ENCODE data around the gene LYRM7. TPM values are rescaled to one million over a fixed set of nuclear protein-coding genes. Genes with fewer than 3 reads are reported as not detected.
"Not testable (repeated sequence)": the region's sequence is repeated elsewhere in the genome, so short reads cannot be mapped to it uniquely, and the experiment has no call there.

Gene LYRM7
- total RNA-seq, 1 experiment from 2014 or later = 4.6 TPM

DNA sequence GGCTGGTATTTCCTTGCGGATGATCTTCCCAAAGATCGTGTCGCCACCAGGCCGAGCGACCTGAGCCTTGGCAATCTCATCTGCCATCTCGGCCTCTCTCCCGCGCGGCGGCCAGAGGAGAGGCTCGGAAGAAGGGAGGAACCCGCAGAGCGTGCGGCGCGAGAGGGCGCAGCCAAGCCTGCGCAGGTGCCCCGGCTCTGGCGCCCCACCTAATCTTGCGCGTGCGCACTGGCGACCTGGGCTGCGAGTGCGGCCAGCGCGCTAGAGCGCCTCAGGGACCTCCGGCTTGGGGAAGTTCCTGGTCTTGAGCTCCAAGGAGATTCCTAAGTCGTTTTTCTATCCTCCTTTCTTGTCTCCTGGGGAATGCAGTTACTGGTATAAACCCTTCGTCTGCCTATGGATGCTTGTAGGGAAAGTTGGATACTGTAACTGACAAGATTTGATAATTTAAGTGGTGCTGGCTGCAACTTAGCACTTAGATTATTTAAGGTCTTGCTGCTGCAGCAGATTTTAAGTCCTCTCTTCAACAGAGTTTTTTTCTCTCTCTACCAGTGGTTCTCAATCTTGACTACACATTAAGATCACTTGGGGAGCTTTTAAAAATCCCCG is 5.5 kb upstream of the LYRM7 start, which contains the start of gene HINT1:
Gene HINT1 (minus strand): TSS at position 138 of the 609 bp plus-strand sequence. CDS start 51 bp downstream, at position 87.
- H3K9me3 ChIP-seq = no peaks in the 10 kb centered on the region
- H3K36me3 ChIP-seq = peaks cover 43% of the 10 kb centered on the region
- peak within 1 kb of the TSS; percentile 77 for H3K4me3 ChIP-seq
- peak; percentile 95 for DNase-seq
- H3K27me3 ChIP-seq = no peaks in the 10 kb centered on the region

GRCh38 chr5:131167615-131168014 is 3.1 kb upstream of the LYRM7 start:
- Histone ChIP-seq H3K36me3 (peaks cover 19% of the 10 kb centered on the region), H3K4me3 (no peak overlapping the region), H3K9me3 (no peaks in the 10 kb centered on the region), H3K27me3 (no peaks in the 10 kb centered on the region)
- no peak for DNase-seq

- Histone ChIP-seq H3K36me3 (no peaks in the 10 kb centered on the region), H3K4me3 (peak overlapping the region; percentile 66), H3K9me3 (no peaks in the 10 kb centered on the region), H3K27me3 (no peaks in the 10 kb centered on the region)
- no peak for DNase-seq
Measured at GRCh38 chr5:131169810-131170539, 769 bp upstream of the LYRM7 start.

- Histone ChIP-seq H3K36me3 (no peaks in the 10 kb centered on the region), H3K9me3 (no peaks in the 10 kb centered on the region), H3K4me3 (peak overlapping the region; percentile 66), H3K27me3 (no peaks in the 10 kb centered on the region)
- no peak for DNase-seq
Measured at GRCh38 chr5:131171276-131171810, 599 bp downstream of the LYRM7 start.

- H3K4me3 ChIP-seq = no peak overlapping the region
- no peaks in the 10 kb centered on the region for H3K27me3 ChIP-seq
- H3K9me3 ChIP-seq = no peaks in the 10 kb centered on the region
- peaks cover 4% of the 10 kb centered on the region; the same call in 1 of the 2 replicates for H3K36me3 ChIP-seq
- DNase-seq = no peak
Measured at GRCh38 chr5:131180407-131180806, 9.7 kb downstream of the LYRM7 start.

DNA sequence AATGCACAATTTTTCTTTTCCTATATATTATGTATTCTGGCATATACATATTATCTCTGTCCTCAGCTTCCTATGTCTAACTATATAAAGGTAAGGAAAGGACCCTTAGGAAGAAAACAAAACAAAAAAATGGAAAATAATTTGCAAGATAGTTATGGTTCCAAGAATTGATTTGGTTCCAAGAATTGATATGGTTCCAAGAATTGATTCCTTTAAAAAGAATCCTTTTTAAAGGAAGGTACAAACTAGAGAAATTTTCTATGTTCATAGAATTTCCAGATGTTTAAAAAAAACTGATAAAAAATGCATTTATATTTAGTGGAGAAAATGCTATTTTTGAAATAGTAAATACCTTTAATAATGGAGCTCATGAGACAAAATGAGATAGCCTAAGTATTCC is 12.1 kb downstream of the LYRM7 start:
- Histone ChIP-seq H3K9me3 (no peaks in the 10 kb centered on the region), H3K4me3 (no peak overlapping the region), H3K36me3 (peaks cover 4% of the 10 kb centered on the region; the same call in 1 of the 2 replicates), H3K27me3 (no peaks in the 10 kb centered on the region)
- no peak for DNase-seq

DNA sequence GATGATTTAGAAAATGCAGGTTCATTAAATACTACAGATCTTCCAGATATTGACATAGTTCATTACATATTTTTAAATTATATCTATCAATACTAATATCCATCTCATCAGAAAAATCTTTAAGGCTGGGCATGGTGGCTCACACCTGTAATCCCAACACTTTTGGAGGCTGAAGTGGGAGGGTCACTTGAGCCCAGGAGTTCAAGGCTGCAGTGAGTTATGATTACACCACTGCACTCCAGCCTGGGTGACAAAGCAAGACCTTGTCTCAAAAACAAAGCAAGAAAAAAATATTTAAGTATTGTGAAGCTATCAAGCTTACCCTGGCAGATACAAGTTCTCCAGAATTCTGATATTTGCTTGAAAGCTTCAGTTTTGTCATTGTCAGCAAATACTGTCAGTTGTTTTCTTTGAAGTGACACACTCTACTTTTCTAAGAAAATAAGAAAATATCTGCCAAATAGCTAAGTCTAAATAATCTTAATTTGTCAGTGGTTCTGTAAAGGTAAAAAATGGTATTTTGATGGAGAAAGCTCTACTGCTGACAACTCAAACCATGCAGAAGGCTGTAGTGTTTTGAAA is 14.9 kb downstream of the LYRM7 start:
- no peak overlapping the region for H3K4me3 ChIP-seq
- H3K36me3 ChIP-seq = peaks cover 8% of the 10 kb centered on the region; the same call in 1 of the 2 replicates
- no peak for DNase-seq
- no peaks in the 10 kb centered on the region for H3K27me3 ChIP-seq
- H3K9me3 ChIP-seq = no peaks in the 10 kb centered on the region

- DNase-seq = no peak
- Histone ChIP-seq H3K9me3 (no peaks in the 10 kb centered on the region), H3K27me3 (no peaks in the 10 kb centered on the region), H3K4me3 (no peak overlapping the region), H3K36me3 (peaks cover 8% of the 10 kb centered on the region; the same call in 1 of the 2 replicates)
Measured at GRCh38 chr5:131186561-131187256, 16.0 kb downstream of the LYRM7 start.

- H3K4me3 ChIP-seq = no peak overlapping the region
- H3K27me3 ChIP-seq = no peaks in the 10 kb centered on the region
- peaks cover 4% of the 10 kb centered on the region; the same call in 1 of the 2 replicates for H3K36me3 ChIP-seq
- no peaks in the 10 kb centered on the region for H3K9me3 ChIP-seq
- peak; percentile 24 for DNase-seq
Measured at GRCh38 chr5:131193106-131193505, 22.4 kb downstream of the LYRM7 start.

GRCh38 chr5:131193897-131194296 is 23.2 kb downstream of the LYRM7 start:
- not testable (repeated sequence) for H3K4me3 ChIP-seq, H3K9me3 ChIP-seq, H3K27me3 ChIP-seq, H3K36me3 ChIP-seq, DNase-seq

- no peaks in the 10 kb centered on the region for H3K9me3 ChIP-seq
- H3K27me3 ChIP-seq = no peaks in the 10 kb centered on the region
- H3K4me3 ChIP-seq = no peak overlapping the region
- peaks cover 2% of the 10 kb centered on the region for H3K36me3 ChIP-seq
- DNase-seq = no peak
Measured at GRCh38 chr5:131194725-131195124, 24.0 kb downstream of the LYRM7 start.

DNA sequence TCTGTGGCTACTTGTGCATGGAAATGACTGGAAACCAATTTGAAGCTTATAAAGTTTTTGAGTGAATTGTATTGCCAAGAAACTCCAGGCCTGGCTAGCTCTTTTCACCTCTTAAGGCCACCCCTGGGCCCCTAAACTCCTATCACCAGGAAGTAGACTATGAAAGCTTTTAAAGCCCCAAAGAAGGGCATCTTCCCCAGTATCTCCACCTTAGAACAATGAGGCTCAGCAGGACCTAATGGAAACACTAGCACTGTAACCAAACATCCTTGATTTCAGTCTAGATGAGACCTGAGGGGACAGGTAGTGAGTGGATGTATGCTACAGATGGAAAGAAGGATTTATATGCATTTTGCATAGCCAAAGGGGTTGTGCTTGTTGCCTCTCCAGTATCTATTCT is 25.0 kb downstream of the LYRM7 start:
- no peak for DNase-seq

DNA sequence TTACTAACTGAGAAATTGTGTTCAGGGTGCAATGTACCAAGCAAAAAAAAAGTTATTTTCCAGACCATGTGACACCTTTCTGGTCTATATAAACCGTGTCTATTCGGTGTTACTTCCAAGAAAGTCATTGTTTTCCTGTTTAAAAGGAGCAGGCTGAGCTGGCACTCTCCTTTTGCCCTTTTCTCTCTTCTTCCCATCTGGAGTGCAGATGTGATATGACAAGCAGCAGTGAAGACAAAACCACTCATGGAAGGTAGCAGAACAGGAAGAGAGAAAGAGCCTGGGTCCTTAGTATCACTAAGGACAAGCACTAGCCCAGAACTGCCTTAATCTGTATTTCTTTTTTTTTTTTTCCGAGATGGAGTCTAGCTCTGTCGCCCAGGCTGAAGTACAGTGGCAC is 25.6 kb downstream of the LYRM7 start:
- Histone ChIP-seq H3K36me3 (peaks cover 8% of the 10 kb centered on the region), H3K4me3 (no peak overlapping the region), H3K9me3 (no peaks in the 10 kb centered on the region), H3K27me3 (no peaks in the 10 kb centered on the region)
- DNase-seq = no peak

More for the DNA sequence above, 25.0 kb downstream of the LYRM7 start:
- Histone ChIP-seq H3K4me3 (no peak overlapping the region), H3K27me3 (no peaks in the 10 kb centered on the region), H3K36me3 (peaks cover 8% of the 10 kb centered on the region), H3K9me3 (no peaks in the 10 kb centered on the region)

- peak; percentile 6 for DNase-seq
- peaks cover 8% of the 10 kb centered on the region for H3K36me3 ChIP-seq
- no peaks in the 10 kb centered on the region for H3K9me3 ChIP-seq
- no peak overlapping the region for H3K4me3 ChIP-seq
- H3K27me3 ChIP-seq = no peaks in the 10 kb centered on the region
Measured at GRCh38 chr5:131198625-131199024, 27.9 kb downstream of the LYRM7 start.

DNA sequence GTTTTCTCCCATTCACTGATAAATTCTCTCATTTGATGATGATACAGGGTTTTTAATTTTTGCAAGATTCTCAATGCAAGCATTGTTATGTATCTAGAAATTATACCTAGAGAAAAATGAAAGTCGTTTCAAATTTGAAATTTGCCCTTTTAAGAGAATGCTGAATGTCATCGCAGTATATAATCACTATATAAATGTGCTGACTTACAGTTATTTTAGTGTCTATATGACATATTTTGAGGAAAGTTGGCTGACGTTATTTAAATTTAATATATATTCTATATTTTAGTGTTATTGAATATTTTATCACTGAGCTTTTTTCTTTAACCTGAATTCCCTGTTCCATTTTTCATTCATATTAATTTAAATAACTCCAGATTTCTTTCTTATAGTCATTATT is 29.8 kb downstream of the LYRM7 start:
- no peaks in the 10 kb centered on the region for H3K27me3 ChIP-seq
- H3K4me3 ChIP-seq = no peak overlapping the region
- H3K36me3 ChIP-seq = peaks cover 8% of the 10 kb centered on the region
- no peak for DNase-seq
- H3K9me3 ChIP-seq = no peaks in the 10 kb centered on the region

DNA sequence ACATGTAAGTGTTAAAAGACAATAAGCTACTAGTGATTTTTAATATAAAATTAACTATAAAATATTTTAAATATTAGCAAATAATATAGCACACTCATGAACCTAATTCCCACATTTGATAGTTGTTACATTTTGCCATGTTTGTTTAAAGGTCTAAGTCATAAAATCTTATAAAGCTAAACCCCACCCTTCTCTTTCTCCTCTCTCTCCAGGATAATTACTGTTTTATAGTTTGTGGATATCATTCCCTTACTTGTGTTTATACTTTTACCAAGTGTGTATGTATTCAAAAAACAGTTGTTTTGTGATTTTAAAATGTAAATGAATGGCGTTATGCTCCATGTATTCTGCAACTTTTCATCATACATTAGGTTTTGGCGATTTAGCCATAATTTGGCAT is 34.2 kb downstream of the LYRM7 start:
- Histone ChIP-seq H3K9me3 (no peaks in the 10 kb centered on the region), H3K27me3 (no peaks in the 10 kb centered on the region), H3K4me3 (no peak overlapping the region), H3K36me3 (peaks cover 4% of the 10 kb centered on the region)
- DNase-seq = no peak

GRCh38 chr5:131206061-131206460 is 35.3 kb downstream of the LYRM7 start:
- DNase-seq = no peak
- H3K9me3 ChIP-seq = no peaks in the 10 kb centered on the region
- H3K27me3 ChIP-seq = no peaks in the 10 kb centered on the region
- no peak overlapping the region for H3K4me3 ChIP-seq
- H3K36me3 ChIP-seq = no peaks in the 10 kb centered on the region
